Mesendoderm (in vitro differentiated cells): ENCODE results near the gene ARFGAP3.
"Not testable (repeated sequence)": the region's sequence is repeated elsewhere in the genome, so short reads cannot be mapped to it uniquely, and the experiment has no call there.

ENCODE experiments used
- DNase-seq: peaks from one replicate; pipeline ENCODE4 v3.0.0; 2013
- H2AK5ac ChIP-seq: 2 replicates; pipeline ENCODE4 v1.6.1; 2013; ENCODE audit warnings: low read length, inconsistent platforms
- H2BK120ac ChIP-seq: 2 replicates; pipeline ENCODE4 v1.6.1; 2013; ENCODE audit warnings: low read depth, mild to moderate bottlenecking, low read length, moderate library complexity, mixed read lengths
- H2BK15ac ChIP-seq: replicated peaks from 2 replicates; pipeline ENCODE4 v1.6.1; 2013; ENCODE audit warnings: low read depth, mild to moderate bottlenecking, moderate library complexity
- H2BK5ac ChIP-seq: 2 replicates; pipeline ENCODE4 v1.6.1; 2013; ENCODE audit warnings: low read length, inconsistent platforms
- H3K18ac ChIP-seq: 2 replicates; pipeline ENCODE4 v1.6.1; 2013; ENCODE audit warnings: mild to moderate bottlenecking, low read length, mixed read lengths
- H3K23ac ChIP-seq: one replicate; pipeline ENCODE4 v1.6.1; 2013; ENCODE audit warnings: low read length
- H3K27ac ChIP-seq: 2 replicates; pipeline ENCODE4 v1.5.1; 2013; ENCODE audit warnings: low read depth, mild to moderate bottlenecking, inconsistent platforms, low read length, moderate library complexity
- H3K27me3 ChIP-seq: 2 replicates; pipeline ENCODE4 v1.6.1; 2013; ENCODE audit warnings: low read length, control low read depth, mild to moderate bottlenecking, inconsistent platforms; ENCODE audit not compliant: insufficient read depth, poor library complexity
- H3K36me3 ChIP-seq: 2 replicates; pipeline ENCODE4 v1.6.1; 2013; ENCODE audit warnings: low read length, inconsistent platforms; ENCODE audit not compliant: control insufficient read depth, insufficient read depth
- H3K4ac ChIP-seq: one replicate; pipeline ENCODE4 v1.6.1; 2013; ENCODE audit warnings: low read depth, mild to moderate bottlenecking, low read length, moderate library complexity
- H3K4me1 ChIP-seq: 2 replicates; pipeline ENCODE4 v1.6.1; 2013; ENCODE audit warnings: low read depth, low read length, inconsistent platforms; ENCODE audit not compliant: control insufficient read depth
- H3K4me2 ChIP-seq: 2 replicates; pipeline ENCODE4 v1.6.1; 2013; ENCODE audit warnings: low read length
- H3K4me3 ChIP-seq: 2 replicates; pipeline ENCODE4 v1.5.1; 2013; ENCODE audit warnings: mild to moderate bottlenecking, low read length
- H3K56ac ChIP-seq: one replicate; pipeline ENCODE4 v1.6.1; 2013; ENCODE audit warnings: low read length
- H3K79me1 ChIP-seq: 2 replicates; pipeline ENCODE4 v1.6.1; 2013; ENCODE audit warnings: low read length, inconsistent platforms
- H3K79me2 ChIP-seq: 2 replicates; pipeline ENCODE4 v1.6.1; 2013; ENCODE audit warnings: mild to moderate bottlenecking, low read length; ENCODE audit not compliant: control insufficient read depth, insufficient read depth
- H3K9ac ChIP-seq: 2 replicates; pipeline ENCODE4 v1.6.1; 2013; ENCODE audit warnings: low read length, inconsistent platforms
- H4K5ac ChIP-seq: one replicate; pipeline ENCODE4 v1.6.1; 2013; ENCODE audit warnings: low read length
- H4K8ac ChIP-seq: one replicate; pipeline ENCODE4 v1.6.1; 2013; ENCODE audit warnings: low read depth, mild to moderate bottlenecking, control low read depth, low read length, moderate library complexity
- WGBS: extraction: QIAGEN DNeasy Blood & Tissue Kit; methylation state at CpG from one replicate; pipeline ENCODE4 v1.1.7; 2013; ENCODE audit warnings: low lambda C conversion rate, missing lambda C conversion rate; ENCODE audit not compliant: insufficient coverage; ENCODE audit errors: extremely low coverage; 5-methylcytosine and 5-hydroxymethylcytosine counted together

ARFGAP3 gene

DNA sequence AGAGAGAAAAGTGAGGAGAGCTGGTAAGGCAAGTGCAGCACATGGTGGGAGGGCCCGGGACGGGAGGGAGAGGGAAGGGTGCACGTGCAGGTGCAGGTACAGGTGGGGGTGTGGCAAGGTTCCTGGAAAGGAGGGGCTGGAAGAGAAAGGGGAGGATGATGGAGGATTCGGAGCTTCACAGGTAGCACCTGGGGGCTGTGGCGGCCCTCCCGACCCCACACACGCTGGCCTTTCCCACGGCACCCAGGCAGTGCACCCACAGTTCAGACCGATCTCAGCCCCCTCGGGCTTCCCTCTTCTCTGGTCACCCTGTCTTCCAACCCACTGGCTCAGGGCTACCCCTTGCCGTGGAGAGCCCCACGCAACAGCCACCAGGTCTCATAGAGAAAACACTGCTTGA lies 69.1 kb downstream of the ARFGAP3 start:
- no peak overlapping the region for H3K4ac ChIP-seq
- no peak overlapping the region for H3K4me2 ChIP-seq
- no peaks in the 10 kb centered on the region for H3K36me3 ChIP-seq
- H4K5ac ChIP-seq = no peak overlapping the region
- no peaks in the 10 kb centered on the region for H3K79me2 ChIP-seq
- no peak overlapping the region for H3K18ac ChIP-seq
- no peak overlapping the region for H3K56ac ChIP-seq
- H4K8ac ChIP-seq = no peak overlapping the region
- H3K23ac ChIP-seq = no peak overlapping the region
- no peak for DNase-seq
- H3K27ac ChIP-seq = no peak overlapping the region
- H3K79me1 ChIP-seq = no peaks in the 10 kb centered on the region
- H2BK120ac ChIP-seq = no peak overlapping the region
- H3K27me3 ChIP-seq = no peaks in the 10 kb centered on the region
- H2BK15ac ChIP-seq = no peak overlapping the region
- H2AK5ac ChIP-seq = no peak overlapping the region
- no peak overlapping the region for H3K4me3 ChIP-seq
- WGBS = no CpG with 5 or more reads among the region's 12 CpGs
- H2BK5ac ChIP-seq = no peak overlapping the region
- H3K4me1 ChIP-seq = no peaks in the 10 kb centered on the region
- H3K9ac ChIP-seq = no peak overlapping the region

DNA sequence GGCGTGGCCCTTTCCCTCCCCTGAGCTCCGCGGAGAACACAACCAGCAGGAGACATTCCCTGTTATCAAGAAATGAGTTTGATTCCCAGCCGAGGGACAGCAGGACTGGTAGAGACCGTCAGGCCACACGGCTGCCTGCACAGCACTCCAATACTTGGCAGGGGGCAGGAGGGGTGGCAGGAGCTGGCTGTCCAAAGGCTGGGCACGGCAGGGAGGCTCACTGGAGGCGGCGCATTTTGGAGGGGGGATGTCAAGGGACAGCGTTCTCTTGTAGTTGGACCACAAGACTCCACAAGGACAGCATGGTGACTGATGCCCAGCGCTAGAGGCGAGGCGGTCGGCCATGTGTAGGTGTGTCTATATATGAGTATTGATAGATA lies 69.7 kb downstream of the ARFGAP3 start:
- Histone ChIP-seq H3K27ac (no peak overlapping the region), H4K8ac (no peak overlapping the region), H3K36me3 (no peaks in the 10 kb centered on the region), H3K23ac (no peak overlapping the region), H3K4me3 (no peak overlapping the region), H3K27me3 (no peaks in the 10 kb centered on the region), H2BK120ac (no peak overlapping the region), H3K4me1 (no peaks in the 10 kb centered on the region), H3K9ac (no peak overlapping the region), H4K5ac (no peak overlapping the region), H2BK5ac (no peak overlapping the region), H3K56ac (no peak overlapping the region), H2BK15ac (no peak overlapping the region), H3K4me2 (no peak overlapping the region), H3K4ac (no peak overlapping the region), H3K18ac (no peak overlapping the region), H2AK5ac (no peak overlapping the region), H3K79me2 (no peaks in the 10 kb centered on the region), H3K79me1 (no peaks in the 10 kb centered on the region)
- no peak for DNase-seq
- no CpG with 5 or more reads among the region's 14 CpGs for WGBS

DNA sequence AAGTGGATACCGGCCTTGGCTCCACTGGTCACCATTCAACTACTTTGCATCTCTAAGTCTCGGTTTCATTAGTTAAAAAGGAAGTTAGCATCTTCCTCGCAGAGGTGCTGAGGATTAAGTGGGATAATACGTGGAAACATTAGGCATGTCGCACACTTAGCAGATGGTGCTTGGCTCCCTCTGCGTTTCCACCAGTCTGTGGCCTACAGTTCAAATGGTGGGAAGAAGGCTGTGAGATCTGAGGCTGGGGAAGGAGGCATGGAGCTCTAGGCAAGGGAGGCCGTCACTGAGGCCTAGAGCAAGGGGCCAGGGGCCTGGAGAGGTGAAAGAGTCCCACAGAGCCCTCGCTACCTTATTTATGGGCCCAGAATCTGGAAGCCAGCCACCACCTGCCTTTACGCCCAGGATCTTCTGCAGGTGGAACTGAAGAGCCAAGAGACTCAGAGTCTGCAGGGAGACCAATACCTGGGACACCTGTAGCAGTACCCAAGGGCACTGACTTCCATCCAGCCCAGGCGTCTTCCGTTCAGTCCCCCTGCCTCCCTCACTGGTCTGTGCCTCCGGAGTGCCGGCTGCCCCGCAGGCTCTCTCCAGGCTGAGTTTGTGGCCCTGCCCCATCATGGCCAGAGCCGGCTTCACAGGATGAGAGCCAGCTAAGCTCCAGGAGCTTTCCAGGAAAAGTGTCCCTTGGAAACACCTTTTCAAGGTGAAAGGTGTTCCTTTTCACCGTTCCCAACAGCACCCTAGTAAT lies 70.3 kb downstream of the ARFGAP3 start:
- DNase-seq = no peak
- Histone ChIP-seq H2AK5ac (no peak overlapping the region), H3K36me3 (no peaks in the 10 kb centered on the region), H3K18ac (no peak overlapping the region), H3K4ac (no peak overlapping the region), H3K79me1 (no peaks in the 10 kb centered on the region), H2BK15ac (no peak overlapping the region), H3K56ac (no peak overlapping the region), H3K27ac (no peak overlapping the region), H3K9ac (no peak overlapping the region), H2BK5ac (no peak overlapping the region), H3K4me2 (no peak overlapping the region), H4K8ac (no peak overlapping the region), H3K4me3 (no peak overlapping the region), H4K5ac (no peak overlapping the region), H3K79me2 (no peaks in the 10 kb centered on the region), H2BK120ac (no peak overlapping the region), H3K4me1 (no peaks in the 10 kb centered on the region), H3K27me3 (no peaks in the 10 kb centered on the region), H3K23ac (no peak overlapping the region)
- WGBS = no CpG with 5 or more reads among the region's 16 CpGs

DNA sequence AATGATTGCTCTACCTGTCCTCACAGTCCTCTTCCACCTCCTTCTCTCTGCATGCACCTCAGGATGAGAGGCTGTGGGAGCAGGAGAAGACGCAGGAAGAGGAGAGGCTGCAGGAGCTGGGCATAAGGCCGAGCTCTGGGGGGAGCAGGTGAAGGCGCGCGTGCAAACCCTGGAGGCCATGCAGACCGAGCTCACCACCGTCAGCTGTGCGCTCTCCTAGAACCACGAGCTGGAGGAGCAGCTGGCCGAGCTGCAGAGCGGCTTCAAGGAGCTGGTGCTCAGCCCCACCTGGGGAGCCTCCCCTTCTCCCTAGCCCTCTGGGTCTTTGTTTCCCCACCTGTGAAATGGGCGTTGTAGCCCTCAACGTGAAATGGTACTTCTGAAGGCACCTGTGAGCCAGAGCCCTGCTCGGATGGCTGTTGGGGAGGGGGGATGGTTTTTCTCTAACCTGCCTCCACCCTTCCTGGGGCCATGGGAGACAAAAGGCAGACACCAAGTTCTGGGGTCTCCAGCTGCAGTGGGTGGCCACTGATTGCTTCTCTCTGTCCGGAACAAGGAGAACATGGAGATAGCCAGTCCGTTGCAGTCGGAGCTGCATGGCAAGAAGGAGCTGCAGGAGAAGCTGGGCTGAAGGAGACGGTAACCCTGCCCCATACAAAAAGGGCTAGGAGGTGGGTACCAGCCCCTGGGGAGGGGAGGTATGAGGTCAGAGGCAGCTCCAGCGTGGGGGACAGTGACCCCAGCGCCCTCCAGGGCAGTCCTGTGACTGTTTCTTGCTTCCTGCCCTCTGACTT lies 71.2 kb downstream of the ARFGAP3 start:
- H3K36me3 ChIP-seq = no peaks in the 10 kb centered on the region
- no peak overlapping the region for H3K27ac ChIP-seq
- no peak overlapping the region for H4K5ac ChIP-seq
- no peaks in the 10 kb centered on the region for H3K79me1 ChIP-seq
- H4K8ac ChIP-seq = no peak overlapping the region
- no CpG with 5 or more reads among the region's 20 CpGs for WGBS
- H3K4me1 ChIP-seq = no peaks in the 10 kb centered on the region
- no peak overlapping the region for H3K56ac ChIP-seq
- H3K23ac ChIP-seq = no peak overlapping the region
- H3K4me3 ChIP-seq = no peak overlapping the region
- H3K9ac ChIP-seq = no peak overlapping the region
- H3K18ac ChIP-seq = no peak overlapping the region
- no peak overlapping the region for H3K4me2 ChIP-seq
- no peaks in the 10 kb centered on the region for H3K27me3 ChIP-seq
- no peak overlapping the region for H2BK5ac ChIP-seq
- no peak overlapping the region for H2AK5ac ChIP-seq
- H3K79me2 ChIP-seq = no peaks in the 10 kb centered on the region
- no peak overlapping the region for H2BK120ac ChIP-seq
- no peak for DNase-seq
- H3K4ac ChIP-seq = no peak overlapping the region
- no peak overlapping the region for H2BK15ac ChIP-seq

DNA sequence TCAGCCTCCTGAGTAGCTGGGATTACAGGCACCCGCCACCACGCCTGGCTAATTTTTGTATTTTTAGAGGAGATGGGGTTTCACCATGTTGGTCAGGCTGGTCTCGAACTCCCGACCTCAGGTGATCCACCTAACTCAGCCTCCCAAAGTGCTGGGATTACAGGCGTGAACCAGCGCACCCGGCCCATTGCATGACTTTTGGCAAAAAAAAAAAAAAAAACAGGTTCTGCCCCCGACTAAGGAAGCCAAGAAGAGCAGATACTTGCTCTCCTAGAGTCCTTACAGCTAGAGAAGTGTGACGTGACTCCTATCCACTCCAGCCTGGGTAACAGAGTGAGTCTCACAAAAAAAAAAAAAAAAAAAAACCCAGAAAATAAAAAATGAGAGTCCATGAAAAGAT lies 74.8 kb downstream of the ARFGAP3 start:
- H3K56ac ChIP-seq, H3K36me3 ChIP-seq, H2BK120ac ChIP-seq, H3K23ac ChIP-seq, H2BK5ac ChIP-seq, H3K27me3 ChIP-seq, H2AK5ac ChIP-seq, H3K79me1 ChIP-seq, H4K5ac ChIP-seq, H3K4me3 ChIP-seq, H3K27ac ChIP-seq, H4K8ac ChIP-seq, H3K9ac ChIP-seq, H3K4me2 ChIP-seq, DNase-seq, H3K79me2 ChIP-seq, H2BK15ac ChIP-seq, H3K4ac ChIP-seq, H3K4me1 ChIP-seq, H3K18ac ChIP-seq: not testable (repeated sequence)
- no CpG with 5 or more reads among the region's 9 CpGs for WGBS
